Cardiac muscle cell (in vitro differentiated cells and primary cell): ENCODE measurements around the gene RNASE8. TPM values are rescaled to one million over a fixed set of nuclear protein-coding genes. Genes with fewer than 3 reads are reported as not detected.

Source experiments
- DNase-seq, 2 donors: peaks; one replicate each; pipeline versions ENCODE4 v3.0.0 to v3.0.0-alpha.2; 2010 to 2017; ENCODE audit warnings: low read depth in 1 of 2, low spot score in 1 of 2
- H3K27ac ChIP-seq: fragments of 200-600 bp; sonication (generic); 2 replicates; pipeline ENCODE4 v1.5.1; 2016
- H3K27me3 ChIP-seq: fragments of 200-600 bp; sonication (generic); 2 replicates; pipeline ENCODE4 v1.6.0; 2016; ENCODE audit warnings: control low read depth
- H3K36me3 ChIP-seq: fragments of 200-600 bp; sonication (generic); 2 replicates; pipeline ENCODE4 v1.5.1; 2016; ENCODE audit warnings: control low read depth
- H3K4me1 ChIP-seq: fragments of 200-600 bp; sonication (generic); 2 replicates; pipeline ENCODE4 v1.8.1; 2017; ENCODE audit warnings: low read depth, mild to moderate bottlenecking, mixed run types
- H3K4me3 ChIP-seq: fragments of 200-600 bp; sonication (generic); 2 replicates; pipeline ENCODE4 v1.5.1; 2016; ENCODE audit warnings: mild to moderate bottlenecking
- H3K9me3 ChIP-seq: fragments of 200-600 bp; sonication (generic); 2 replicates; pipeline ENCODE4 v1.5.1; 2017; ENCODE audit warnings: low read depth, mild to moderate bottlenecking, control low read depth
- CTCF ChIP-seq: IDR thresholded peaks from 2 replicates; pipeline ENCODE4 v1.5.1; 2012; ENCODE audit warnings: low read depth, mild to moderate bottlenecking, low read length
- polyA plus RNA-seq: library from polyadenylated mRNA; unstranded; fragments of >200 nt; fragmentation: Nextera tagmentation; extraction: Ambion mirVana; gene quantifications from 2 replicates; pipeline ENCODE4 v1.2.1, GENCODE V29; 2016
- total RNA-seq: library from RNA; depleted of rRNA; stranded (reverse); fragments of >200 nt; gene quantifications from 2 replicates; pipeline ENCODE4 v1.2.3, GENCODE V29; 2016

The RNASE8 gene
- total and polyA plus RNA-seq, 2 experiments from 2014 or later, result not detected

DNA sequence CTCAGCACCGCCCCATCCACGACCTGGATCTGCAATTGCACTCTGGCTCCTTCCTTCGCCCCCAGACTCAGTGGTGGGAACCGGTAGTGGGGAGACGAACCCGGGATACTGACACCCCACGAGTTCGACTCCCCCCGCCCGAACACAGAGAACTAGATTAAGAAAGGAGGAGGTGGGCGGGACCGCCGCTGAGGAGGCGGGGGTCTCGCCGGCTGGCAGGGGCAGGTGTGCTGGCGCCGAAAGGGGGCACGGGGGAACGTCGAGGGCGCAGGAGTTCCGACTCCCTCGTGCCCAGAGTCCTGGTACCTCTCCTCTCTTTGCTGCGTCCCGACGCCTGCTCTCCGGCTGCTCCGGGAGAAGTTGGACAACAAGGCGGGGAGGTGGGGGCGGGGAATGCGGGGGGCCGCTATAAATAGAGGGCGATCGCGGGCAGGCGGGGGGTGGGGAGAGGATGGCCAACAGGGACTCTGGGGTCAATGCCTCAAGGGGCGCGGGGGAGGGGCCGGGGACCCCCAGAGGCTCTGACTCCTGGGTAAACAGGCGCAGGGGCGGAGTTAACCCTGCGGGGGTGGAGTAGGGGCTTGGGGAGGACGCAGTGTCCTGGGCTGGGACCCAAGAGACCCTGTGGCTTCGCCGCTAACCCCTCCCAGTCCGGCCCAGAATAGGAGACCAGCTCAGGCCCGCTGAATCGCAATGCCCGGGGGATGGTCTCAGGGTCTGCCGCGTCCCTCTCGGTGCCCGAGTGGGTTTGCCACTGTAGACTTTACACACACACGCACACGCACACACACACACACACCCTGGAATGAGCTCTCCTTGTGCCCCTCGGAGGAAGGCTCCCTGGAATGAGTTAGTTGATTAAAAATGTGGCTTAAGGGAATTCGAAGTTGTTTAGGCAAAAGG lies 32.0 kb upstream of the RNASE8 start:
- Histone ChIP-seq H3K9me3 (no peaks in the 10 kb centered on the region), H3K4me1 (peaks cover 35% of the 10 kb centered on the region), H3K36me3 (peaks cover 9% of the 10 kb centered on the region), H3K27ac (peak overlapping the region; percentile 92), H3K4me3 (peak overlapping the region; percentile 65), H3K27me3 (no peaks in the 10 kb centered on the region)
- peak; percentile 59 to 91 for DNase-seq
- TF ChIP-seq CTCF, result no peak

DNA sequence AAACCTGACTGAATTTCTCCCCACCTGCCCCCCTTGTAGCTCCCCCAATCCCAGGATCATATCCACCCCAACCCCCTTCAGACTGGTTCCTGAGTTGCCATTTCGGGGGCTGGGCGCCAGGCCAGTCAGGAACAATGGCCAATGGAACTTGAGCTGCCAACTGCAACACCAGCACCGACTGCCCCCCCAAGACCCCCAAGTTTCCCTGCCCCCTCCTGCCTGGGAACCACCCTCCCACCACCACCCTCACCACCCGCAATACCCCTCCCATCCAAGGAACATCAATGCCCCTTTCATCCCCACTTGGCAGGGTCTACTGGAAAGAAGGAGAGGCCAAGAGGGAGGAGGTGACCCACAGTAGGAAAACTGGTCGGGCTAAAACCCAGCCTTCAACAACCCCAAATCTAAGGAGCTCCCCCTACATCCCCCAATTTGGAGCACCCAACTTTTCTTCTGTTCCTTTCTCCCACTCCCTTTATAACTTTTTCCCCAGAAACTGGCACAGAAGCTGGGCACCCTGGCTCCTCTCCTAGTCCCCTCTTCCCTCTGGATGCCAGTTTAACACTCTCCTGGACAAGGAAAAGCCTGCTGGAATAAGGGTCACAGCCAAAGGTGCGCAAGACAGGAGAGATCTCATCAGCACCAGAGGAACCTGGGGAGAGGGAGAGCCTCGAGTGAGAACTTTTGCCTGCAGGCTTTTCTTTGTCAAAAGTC lies 31.2 kb upstream of the RNASE8 start:
- Histone ChIP-seq H3K4me3 (peak overlapping the region; percentile 65), H3K27me3 (no peaks in the 10 kb centered on the region), H3K9me3 (no peaks in the 10 kb centered on the region), H3K4me1 (peaks cover 35% of the 10 kb centered on the region), H3K36me3 (peaks cover 1% of the 10 kb centered on the region), H3K27ac (peak overlapping the region; percentile 92)
- TF ChIP-seq CTCF, result no peak
- no peak for DNase-seq

DNA sequence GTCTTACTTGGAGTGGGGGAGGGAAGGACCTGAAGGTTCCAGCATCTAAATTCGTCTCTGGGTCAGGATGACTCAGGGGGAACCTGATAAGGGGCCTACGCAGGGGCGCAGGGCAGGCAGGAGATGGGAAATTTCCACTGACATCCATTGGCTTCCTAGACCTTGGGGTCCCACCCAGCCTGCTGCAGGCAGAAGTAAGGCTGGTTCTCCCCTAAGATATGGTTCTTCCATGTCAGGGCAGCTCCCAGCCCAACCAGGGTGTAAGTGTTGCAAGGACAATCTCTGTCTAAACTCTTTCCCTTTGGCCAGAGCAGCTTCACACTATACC lies 30.7 kb upstream of the RNASE8 start:
- H3K27ac ChIP-seq, result peak overlapping the region; percentile 92
- DNase-seq, result peak in 1 of 2 donors; percentile 54

DNA sequence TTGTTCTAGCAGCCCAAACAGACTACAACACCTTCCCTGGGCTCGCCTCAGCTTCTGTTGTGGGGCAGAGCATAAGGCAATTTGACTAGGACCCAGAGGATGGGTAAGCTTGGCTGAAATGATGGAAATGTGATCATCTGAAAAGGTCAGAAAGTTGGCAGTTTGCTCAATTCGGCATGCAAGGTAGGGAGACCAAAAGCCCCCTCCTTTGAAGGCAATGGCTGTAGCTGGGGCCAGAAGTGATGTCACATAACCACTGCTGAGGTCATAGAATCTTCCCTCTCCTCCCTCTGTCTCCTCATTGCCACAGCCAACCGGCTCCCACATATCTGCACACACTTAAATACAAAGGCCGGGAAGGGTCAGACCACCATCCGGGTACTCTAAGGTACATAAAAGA lies 27.7 kb upstream of the RNASE8 start, which contains the start of gene TPPP2:
TPPP2 (plus strand) TSS at position 301 of the 400 bp plus-strand sequence. CDS start 365 bp downstream, outside the sequence.
- Histone ChIP-seq H3K36me3 (no peaks in the 10 kb centered on the region), H3K27me3 (no peaks in the 10 kb centered on the region)
- DNase-seq, result no peak

More for the DNA sequence above, 30.7 kb upstream of the RNASE8 start:
- Histone ChIP-seq H3K36me3 (no peaks in the 10 kb centered on the region), H3K4me3 (no peak overlapping the region), H3K27me3 (no peaks in the 10 kb centered on the region), H3K4me1 (peaks cover 35% of the 10 kb centered on the region), H3K9me3 (no peaks in the 10 kb centered on the region)
- no peak for TF ChIP-seq CTCF

DNA sequence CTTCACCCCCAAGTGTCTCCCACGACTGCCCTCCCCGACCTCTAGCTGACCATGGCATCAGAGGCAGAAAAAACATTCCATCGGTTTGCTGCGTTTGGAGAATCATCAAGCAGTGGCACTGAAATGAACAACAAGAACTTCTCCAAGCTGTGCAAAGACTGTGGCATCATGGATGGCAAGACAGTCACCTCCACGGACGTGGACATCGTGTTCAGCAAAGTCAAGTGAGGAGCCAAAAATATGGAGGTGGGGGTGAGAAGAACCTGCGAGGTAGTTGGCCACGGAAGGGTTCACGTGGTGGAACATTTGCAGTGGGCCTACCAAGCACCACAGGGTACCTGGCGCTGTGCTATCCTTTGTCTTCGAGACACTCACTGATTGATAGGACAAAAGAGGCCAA lies 27.1 kb upstream of the RNASE8 start:
- H3K9me3 ChIP-seq, result no peaks in the 10 kb centered on the region

More for the DNA sequence above, 27.7 kb upstream of the RNASE8 start, which contains the start of gene TPPP2:
- Histone ChIP-seq H3K9me3 (no peaks in the 10 kb centered on the region), H3K4me3 (no peak within 1 kb of the TSS), H3K27ac (no peak within 1 kb of the TSS), H3K4me1 (peaks cover 24% of the 10 kb centered on the region)
- TF ChIP-seq CTCF, result no peak

More for the DNA sequence above, 27.1 kb upstream of the RNASE8 start:
- Histone ChIP-seq H3K27me3 (no peaks in the 10 kb centered on the region), H3K4me3 (no peak overlapping the region), H3K27ac (no peak overlapping the region), H3K4me1 (peaks cover 24% of the 10 kb centered on the region), H3K36me3 (no peaks in the 10 kb centered on the region)
- no peak for DNase-seq
- TF ChIP-seq CTCF, result no peak
